K562 (cell line): ENCODE results near the gene FITM1. TPM values are rescaled to one million over a fixed set of nuclear protein-coding genes. Genes with fewer than 3 reads are reported as not detected.

ENCODE experiments used
- ARID3A ChIP-seq: IDR thresholded peaks from 2 replicates; pipeline ENCODE4 v1.6.1; 2012; ENCODE audit warnings: low read depth, low read length, improper control_type of control experiment, borderline replicate concordance
- ARID4B ChIP-seq: sonication (generic); formaldehyde crosslinking; IDR thresholded peaks from 2 replicates; pipeline ENCODE4 v1.8.0; 2022; ENCODE audit warnings: mild to moderate bottlenecking, missing genetic modification reagents
- CBFA2T3 ChIP-seq: fragments of 450-650 bp; IDR thresholded peaks from 2 replicates; pipeline ENCODE4 v1.6.1; 2017
- CREB1 ChIP-seq, 2 experiments: sonication (generic) in 1 of 2; formaldehyde crosslinking in 1 of 2; IDR thresholded peaks; 2 replicates each; pipeline versions ENCODE4 v1.6.1 to v1.8.0; 2012 to 2022; ENCODE audit warnings: inconsistent platforms in 1 of 2, mild to moderate bottlenecking in 1 of 2, missing genetic modification reagents in 1 of 2, moderate library complexity in 1 of 2
- DMBX1 ChIP-seq: fragments of 250-450 bp; sonication (Bioruptor Pico); IDR thresholded peaks from 2 replicates; pipeline ENCODE4 v1.8.0; 2022; ENCODE audit warnings: inconsistent platforms, mild to moderate bottlenecking, moderate library complexity, borderline replicate concordance
- FOXK1 ChIP-seq: sonication (generic); formaldehyde crosslinking; IDR thresholded peaks from 2 replicates; pipeline ENCODE4 v1.8.0; 2022; ENCODE audit warnings: missing genetic modification reagents, mild to moderate bottlenecking, borderline replicate concordance
- HOMEZ ChIP-seq: fragments of 250-450 bp; sonication (Bioruptor Pico); IDR thresholded peaks from 2 replicates; pipeline ENCODE4 v1.4.0; 2020; ENCODE audit warnings: mild to moderate bottlenecking, moderate library complexity
- LARP7 ChIP-seq: fragments of 450-650 bp; IDR thresholded peaks from 2 replicates; pipeline ENCODE4 v1.6.1; 2016
- NEUROD1 ChIP-seq: fragments of 150-350 bp; IDR thresholded peaks from 2 replicates; pipeline ENCODE4 v1.6.1; 2014; ENCODE audit warnings: borderline replicate concordance, low read length, low read depth; ENCODE audit not compliant: partially characterized antibody
- RB1 ChIP-seq: fragments of 450-650 bp; IDR thresholded peaks from 2 replicates; pipeline ENCODE4 v1.6.1; 2017; ENCODE audit warnings: low read depth, mild to moderate bottlenecking
- SMAD3 ChIP-seq: fragments of 450-650 bp; formaldehyde crosslinking; conservative IDR thresholded peaks from 2 replicates; pipeline ENCODE4 v1.4.0; 2020; ENCODE audit warnings: mild to moderate bottlenecking
- SOX6 ChIP-seq: fragments of 450-650 bp; IDR thresholded peaks from 2 replicates; pipeline ENCODE4 v1.6.1; 2014; ENCODE audit warnings: mild to moderate bottlenecking
- TCF3 ChIP-seq: sonication (generic); formaldehyde crosslinking; IDR thresholded peaks from 2 replicates; pipeline ENCODE4 v1.4.0; 2020; ENCODE audit warnings: mild to moderate bottlenecking, missing genetic modification reagents
- polyA plus RNA-seq, 8 experiments: library from polyadenylated mRNA; depleted of rRNA in 4 of 8; stranded (reverse) in 5 of 8; unstranded in 3 of 8; fragments of >200 nt; fragmentation: Nextera tagmentation in 2 of 8; fragmentation: Illumina TruSeq in 1 of 8; extraction: Ambion mirVana in 2 of 8; extraction: Trizol in 1 of 8; gene quantifications; 2 replicates each; pipeline versions ENCODE4 v1.2.1 to v1.2.3, GENCODE V29; 2011 to 2014; ENCODE audit warnings: inconsistent platforms in 1 of 8, missing spikeins in 1 of 8
- total RNA-seq, 7 experiments: library from RNA; depleted of rRNA in 6 of 7; stranded (reverse); fragments of >200 nt in 6 of 7; fragmentation: Illumina TruSeq in 2 of 7; extraction: Trizol in 2 of 7; gene quantifications; 2 replicates each; pipeline versions ENCODE4 v1.2.1 to v1.2.3, GENCODE V29; 2011 to 2021; ENCODE audit warnings: low replicate concordance in 1 of 7
- TF ChIP-seq, protein P1 (sequence below), 3 experiments: fragments of 200-800 bp in 1 of 3; fragments of 250-450 bp in 1 of 3; fragments of 450-650 bp in 1 of 3; sonication (Bioruptor Pico) in 1 of 3; sonication (Bioruptor generic) in 1 of 3; formaldehyde crosslinking in 1 of 3; IDR thresholded peaks; 2 replicates each; pipeline versions ENCODE4 v1.6.1 to v1.8.0; 2016 to 2022; ENCODE audit warnings: mild to moderate bottlenecking in 2 of 3, missing genetic modification characterization in 2 of 3, missing compliant biosample characterization in 1 of 3, moderate library complexity in 1 of 3

Gene FITM1
- total and polyA plus RNA-seq, 9 of the 15 experiments (the other 6 are each of a cell fraction or from before 2014, with no cell fraction given) = 0.09 to 0.20 TPM; not detected in 7

DNA sequence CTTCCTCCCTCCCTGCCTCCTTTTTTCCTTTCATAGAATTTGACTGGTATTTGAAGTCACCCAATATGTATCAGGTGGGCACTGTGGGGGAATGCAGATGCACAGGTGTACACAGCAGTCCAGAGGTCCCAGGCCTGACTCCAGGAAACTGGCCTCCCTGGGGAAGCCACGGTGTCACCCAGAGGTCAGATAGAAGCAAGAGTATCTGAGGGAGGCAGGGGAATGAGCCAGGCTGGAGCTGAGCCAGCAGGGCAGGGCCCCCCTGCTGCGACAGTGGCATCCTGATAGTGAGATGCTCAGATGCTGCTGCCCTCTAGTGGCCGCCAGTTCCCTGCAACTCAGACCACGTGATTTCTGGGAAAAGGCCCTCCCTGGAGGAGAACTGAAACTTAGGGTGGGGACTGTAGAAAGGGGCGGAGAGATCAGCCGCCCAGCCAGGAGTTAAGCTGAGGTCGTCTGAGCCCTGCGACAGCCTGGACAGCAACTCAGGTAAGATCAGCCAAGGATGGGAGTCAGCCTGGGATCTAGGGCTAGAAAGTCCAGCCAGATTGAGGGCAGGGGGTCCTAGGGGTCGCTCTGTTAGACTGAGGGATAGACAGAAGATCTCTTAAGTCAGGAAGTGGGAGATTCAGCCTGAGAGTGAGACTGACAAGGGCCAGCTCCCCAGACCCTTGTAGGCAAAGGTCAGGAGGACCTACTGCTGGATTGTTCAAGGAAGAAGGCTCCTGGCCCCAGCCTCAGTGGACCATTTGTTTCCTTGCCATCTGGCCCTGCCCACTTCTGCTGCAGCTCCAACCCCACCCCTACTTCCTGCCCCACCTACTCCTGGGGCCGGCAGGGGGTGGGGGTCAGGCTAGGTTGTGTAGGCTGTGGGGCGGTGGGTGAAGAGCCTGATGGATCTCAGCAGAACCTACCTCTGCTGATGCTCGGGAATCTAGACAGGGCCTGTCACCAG is 30.7 kb downstream of the FITM1 start, which contains the start of gene IRF9 (continued):
- TF ChIP-seq ARID4B (CRISPR knock-in tag) = 0 out of 2 replicates have a peak, but pooled peaks have one; percentile 40
- TF ChIP-seq CREB1 (IDR thresholded peaks at IDR 0.05) = no peak
- TF ChIP-seq CREB1 (CRISPR knock-in tag; IDR thresholded peaks at IDR 0.05) = peak; percentile 63; the same call in 1 of the 2 replicates
- peak; percentile 54; the same call in 1 of the 2 replicates for TF ChIP-seq ARID3A
- no peak for TF ChIP-seq HOMEZ (CRISPR knock-in tag)
- no peak for TF ChIP-seq LARP7
- TF ChIP-seq RB1 = peak; percentile 71; the same call in 1 of the 2 replicates
- TF ChIP-seq TCF3 = peak; percentile 45
- TF ChIP-seq, protein P1, sequence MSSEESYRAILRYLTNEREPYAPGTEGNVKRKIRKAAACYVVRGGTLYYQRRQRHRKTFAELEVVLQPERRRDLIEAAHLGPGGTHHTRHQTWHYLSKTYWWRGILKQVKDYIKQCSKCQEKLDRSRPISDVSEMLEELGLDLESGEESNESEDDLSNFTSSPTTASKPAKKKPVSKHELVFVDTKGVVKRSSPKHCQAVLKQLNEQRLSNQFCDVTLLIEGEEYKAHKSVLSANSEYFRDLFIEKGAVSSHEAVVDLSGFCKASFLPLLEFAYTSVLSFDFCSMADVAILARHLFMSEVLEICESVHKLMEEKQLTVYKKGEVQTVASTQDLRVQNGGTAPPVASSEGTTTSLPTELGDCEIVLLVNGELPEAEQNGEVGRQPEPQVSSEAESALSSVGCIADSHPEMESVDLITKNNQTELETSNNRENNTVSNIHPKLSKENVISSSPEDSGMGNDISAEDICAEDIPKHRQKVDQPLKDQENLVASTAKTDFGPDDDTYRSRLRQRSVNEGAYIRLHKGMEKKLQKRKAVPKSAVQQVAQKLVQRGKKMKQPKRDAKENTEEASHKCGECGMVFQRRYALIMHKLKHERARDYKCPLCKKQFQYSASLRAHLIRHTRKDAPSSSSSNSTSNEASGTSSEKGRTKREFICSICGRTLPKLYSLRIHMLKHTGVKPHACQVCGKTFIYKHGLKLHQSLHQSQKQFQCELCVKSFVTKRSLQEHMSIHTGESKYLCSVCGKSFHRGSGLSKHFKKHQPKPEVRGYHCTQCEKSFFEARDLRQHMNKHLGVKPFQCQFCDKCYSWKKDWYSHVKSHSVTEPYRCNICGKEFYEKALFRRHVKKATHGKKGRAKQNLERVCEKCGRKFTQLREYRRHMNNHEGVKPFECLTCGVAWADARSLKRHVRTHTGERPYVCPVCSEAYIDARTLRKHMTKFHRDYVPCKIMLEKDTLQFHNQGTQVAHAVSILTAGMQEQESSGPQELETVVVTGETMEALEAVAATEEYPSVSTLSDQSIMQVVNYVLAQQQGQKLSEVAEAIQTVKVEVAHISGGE (CRISPR knock-in tag; IDR thresholded peaks at IDR 0.05) = peak in 1 of 3 experiments; percentile 64; a peak in 2 of 6 replicates
- 0 out of 2 replicates have a peak, but pooled peaks have one; percentile 52 for TF ChIP-seq DMBX1 (CRISPR knock-in tag)
- TF ChIP-seq FOXK1 (CRISPR knock-in tag) = no peak
- TF ChIP-seq SOX6 = peak; percentile 73
- 0 out of 2 replicates have a peak, but pooled peaks have one; percentile 5 for TF ChIP-seq SMAD3 (CRISPR knock-in tag)
- TF ChIP-seq CBFA2T3 = peak; percentile 47
- peak; percentile 58 for TF ChIP-seq NEUROD1
